Measurements from ENCODE around the gene SF1. TPM values are rescaled to one million over a fixed set of nuclear protein-coding genes. Genes with fewer than 3 reads are reported as not detected.

SF1 gene
- total and polyA plus RNA-seq, 2 of the 8 experiments (the other 6 are each of a cell fraction or from before 2014, with no cell fraction given) = 72.7 to 353 TPM

DNA sequence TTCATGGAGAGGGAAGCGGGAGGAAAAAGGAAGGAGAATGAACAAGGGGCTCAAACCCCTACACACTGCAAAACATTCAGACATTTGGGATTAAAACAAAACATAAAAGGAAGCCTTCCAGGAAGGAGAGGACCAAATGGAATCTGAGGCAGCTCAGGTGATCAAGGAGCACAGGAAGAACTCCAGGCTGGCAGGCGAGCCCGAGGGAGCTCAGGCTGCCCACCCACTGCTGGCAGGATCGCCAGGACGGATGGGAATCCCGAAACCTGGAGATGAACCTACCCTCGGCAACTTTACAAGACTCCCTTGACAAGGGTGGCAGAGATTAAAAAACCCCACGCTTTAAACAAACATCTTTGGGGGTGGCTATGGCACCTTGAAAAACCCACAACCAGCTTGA, 13.6 kb downstream of the SF1 start (continued):
- no peak for TF ChIP-seq BACH1 (IDR thresholded peaks at IDR 0.05; ENCODE audit: low read length)

Measured in H1 (cell line).